ENCODE data around the gene RBFOX2. TPM values are rescaled to one million over a fixed set of nuclear protein-coding genes. Genes with fewer than 3 reads are reported as not detected.

The RBFOX2 gene
- total and polyA plus RNA-seq, 2 donors (not counting 1 experiment from before 2014, with no cell fraction given) = not detected

GRCh38 chr22:35904336-35904692, 124.3 kb downstream of the RBFOX2 start:
- ChIA-PET POLR2A (no interaction called here), CTCF (no interaction called here)
- Mint-ChIP-seq H3K9me3 (ENCODE audit: insufficient read depth) (no peaks in the 10 kb centered on the region), H3K27ac (no peak overlapping the region), H3K27me3 (peaks cover 17% of the 10 kb centered on the region), H3K4me1 (peaks cover 7% of the 10 kb centered on the region), H3K4me3 (no peak overlapping the region)
- intact Hi-C loops (cut with micrococcal nuclease) = no loop called here
- ATAC-seq (ENCODE audit: low read depth) (no peak), DNase-seq (no peak)
- Histone ChIP-seq H3K4me2 (replicated peaks; ENCODE audit: low read depth, low read length, poor library complexity, severe bottlenecking) (no peak overlapping the region), H3K36me3 (replicated peaks in 1 of 2; ENCODE audit: control extremely low read depth in 1 of 2, control insufficient read depth in 1 of 2, extremely low read depth in 1 of 2, insufficient read depth in 2 of 2, low read length in 1 of 2) (no peaks in the 10 kb centered on the region), H3K9ac (ENCODE audit: low read length) (no peak overlapping the region), H3K27me3 (replicated peaks in 1 of 4; ENCODE audit: control extremely low read depth in 1 of 4, control insufficient read depth in 3 of 4, insufficient read depth in 4 of 4, low read length in 3 of 4) (peaks cover 0 to 5% (median 2%) of the 10 kb centered on the region in 4 experiments), H3K79me2 (ENCODE audit: control insufficient read depth, insufficient read depth, low read length) (no peaks in the 10 kb centered on the region), H3K27ac (ENCODE audit: low read length in 2 of 2) (no peak overlapping the region), H4K20me1 (ENCODE audit: control insufficient read depth, insufficient read depth, low read length, poor library complexity, severe bottlenecking) (no peaks in the 10 kb centered on the region), H3K9me3 (ENCODE audit: control extremely low read depth in 1 of 3, control insufficient read depth in 2 of 3, insufficient read depth in 1 of 3, low read length in 2 of 3) (no peaks in the 10 kb centered on the region), H3K4me1 (ENCODE audit: control insufficient read depth in 2 of 2, insufficient read depth in 2 of 2, low read length in 2 of 2) (no peaks in the 10 kb centered on the region), H3K4me3 (ENCODE audit: control extremely low read depth in 1 of 5, extremely low read depth in 1 of 5, insufficient read depth in 1 of 5, low read depth in 2 of 5, low read length in 4 of 5) (no peak overlapping the region), H2AFZ (ENCODE audit: insufficient read depth, low read depth, low read length, poor library complexity, severe bottlenecking) (no peak overlapping the region)
- TF ChIP-seq, protein P1, sequence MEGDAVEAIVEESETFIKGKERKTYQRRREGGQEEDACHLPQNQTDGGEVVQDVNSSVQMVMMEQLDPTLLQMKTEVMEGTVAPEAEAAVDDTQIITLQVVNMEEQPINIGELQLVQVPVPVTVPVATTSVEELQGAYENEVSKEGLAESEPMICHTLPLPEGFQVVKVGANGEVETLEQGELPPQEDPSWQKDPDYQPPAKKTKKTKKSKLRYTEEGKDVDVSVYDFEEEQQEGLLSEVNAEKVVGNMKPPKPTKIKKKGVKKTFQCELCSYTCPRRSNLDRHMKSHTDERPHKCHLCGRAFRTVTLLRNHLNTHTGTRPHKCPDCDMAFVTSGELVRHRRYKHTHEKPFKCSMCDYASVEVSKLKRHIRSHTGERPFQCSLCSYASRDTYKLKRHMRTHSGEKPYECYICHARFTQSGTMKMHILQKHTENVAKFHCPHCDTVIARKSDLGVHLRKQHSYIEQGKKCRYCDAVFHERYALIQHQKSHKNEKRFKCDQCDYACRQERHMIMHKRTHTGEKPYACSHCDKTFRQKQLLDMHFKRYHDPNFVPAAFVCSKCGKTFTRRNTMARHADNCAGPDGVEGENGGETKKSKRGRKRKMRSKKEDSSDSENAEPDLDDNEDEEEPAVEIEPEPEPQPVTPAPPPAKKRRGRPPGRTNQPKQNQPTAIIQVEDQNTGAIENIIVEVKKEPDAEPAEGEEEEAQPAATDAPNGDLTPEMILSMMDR (IDR thresholded peaks at IDR 0.05) = no peak
- TF ChIP-seq EZH2 (IDR thresholded peaks at IDR 0.05; ENCODE audit: borderline replicate concordance, insufficient read depth, low read depth, low read length, poor library complexity, severe bottlenecking) = no peak
- WGBS (ENCODE audit: insufficient coverage) = 100% methylated on average over 1 of the region's 2 CpGs

DNA sequence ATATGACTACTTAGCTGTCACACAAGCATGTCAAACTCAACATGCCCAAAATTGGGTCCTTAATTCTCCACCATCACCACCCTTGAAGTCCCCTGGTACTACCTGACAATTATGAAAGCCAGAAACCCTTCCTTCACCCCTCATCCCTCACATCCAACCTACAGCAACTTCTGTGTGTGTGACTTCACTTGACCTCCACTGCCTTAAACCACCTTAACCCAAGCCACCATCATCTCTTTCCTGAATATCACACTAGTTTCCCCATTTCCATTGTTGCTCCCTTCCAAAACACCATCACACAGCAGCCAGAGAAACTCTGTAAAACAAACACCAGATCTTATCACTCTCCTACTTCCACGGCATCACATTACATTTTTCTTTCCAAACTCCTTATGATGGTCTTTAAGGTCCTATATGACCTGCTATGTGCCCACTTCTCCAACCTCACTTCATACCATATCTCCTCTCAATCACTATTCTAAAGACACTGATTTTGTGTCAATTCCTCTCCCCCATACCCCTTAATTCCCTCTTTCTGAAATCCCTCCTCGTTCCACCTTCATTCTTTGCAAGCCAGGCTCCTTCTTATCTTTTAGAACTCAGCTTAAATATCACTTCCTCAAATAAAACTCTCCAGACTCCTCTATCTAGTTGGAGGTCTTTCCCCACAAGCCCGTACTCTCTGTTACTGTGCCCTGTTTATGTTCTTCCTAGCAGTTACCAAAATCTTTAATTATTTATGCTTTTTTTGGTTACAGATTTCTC, 124.9 kb downstream of the RBFOX2 start:
- intact Hi-C loops (cut with micrococcal nuclease) = no loop called here
- Histone ChIP-seq H3K4me2 (replicated peaks; ENCODE audit: low read depth, low read length, poor library complexity, severe bottlenecking) (no peak overlapping the region), H3K79me2 (ENCODE audit: control insufficient read depth, insufficient read depth, low read length) (no peaks in the 10 kb centered on the region), H3K4me3 (ENCODE audit: control extremely low read depth in 1 of 5, extremely low read depth in 1 of 5, insufficient read depth in 1 of 5, low read depth in 2 of 5, low read length in 4 of 5) (no peak overlapping the region), H3K4me1 (ENCODE audit: control insufficient read depth in 2 of 2, insufficient read depth in 2 of 2, low read length in 2 of 2) (no peaks in the 10 kb centered on the region), H3K9me3 (ENCODE audit: control extremely low read depth in 1 of 3, control insufficient read depth in 2 of 3, insufficient read depth in 1 of 3, low read length in 2 of 3) (no peaks in the 10 kb centered on the region), H3K27me3 (replicated peaks in 1 of 4; ENCODE audit: control extremely low read depth in 1 of 4, control insufficient read depth in 3 of 4, insufficient read depth in 4 of 4, low read length in 3 of 4) (peaks cover 0 to 5% (median 2%) of the 10 kb centered on the region in 4 experiments), H4K20me1 (ENCODE audit: control insufficient read depth, insufficient read depth, low read length, poor library complexity, severe bottlenecking) (no peaks in the 10 kb centered on the region), H3K27ac (ENCODE audit: low read length in 2 of 2) (no peak overlapping the region), H2AFZ (ENCODE audit: insufficient read depth, low read depth, low read length, poor library complexity, severe bottlenecking) (no peak overlapping the region), H3K36me3 (replicated peaks in 1 of 2; ENCODE audit: control extremely low read depth in 1 of 2, control insufficient read depth in 1 of 2, extremely low read depth in 1 of 2, insufficient read depth in 2 of 2, low read length in 1 of 2) (no peaks in the 10 kb centered on the region), H3K9ac (ENCODE audit: low read length) (no peak overlapping the region)
- no peak overlapping the region for H3K27ac Mint-ChIP-seq
- POLR2A ChIA-PET = no interaction called here
- ATAC-seq (ENCODE audit: low read depth) (no peak), DNase-seq (no peak)
- TF ChIP-seq, protein P1 (IDR thresholded peaks at IDR 0.05) = no peak
- no peak for TF ChIP-seq EZH2 (IDR thresholded peaks at IDR 0.05; ENCODE audit: borderline replicate concordance, insufficient read depth, low read depth, low read length, poor library complexity, severe bottlenecking)
- no peak overlapping the region for H3K4me3 Mint-ChIP-seq
- 27% methylated on average over 2 of the region's 3 CpGs for WGBS (ENCODE audit: insufficient coverage)
- CTCF ChIA-PET = interaction anchor here (0.7 kb wide), 1 partner anchor 8 kb away, joined by 4 read pairs; no protein-coding TSS in a partner anchor
- peaks cover 17% of the 10 kb centered on the region for H3K27me3 Mint-ChIP-seq
- H3K9me3 Mint-ChIP-seq (ENCODE audit: insufficient read depth) = no peaks in the 10 kb centered on the region
- H3K4me1 Mint-ChIP-seq = peaks cover 7% of the 10 kb centered on the region

All from B cell (primary cell).